ENCODE measurements around the gene CNPPD1.

The CNPPD1 gene

DNA sequence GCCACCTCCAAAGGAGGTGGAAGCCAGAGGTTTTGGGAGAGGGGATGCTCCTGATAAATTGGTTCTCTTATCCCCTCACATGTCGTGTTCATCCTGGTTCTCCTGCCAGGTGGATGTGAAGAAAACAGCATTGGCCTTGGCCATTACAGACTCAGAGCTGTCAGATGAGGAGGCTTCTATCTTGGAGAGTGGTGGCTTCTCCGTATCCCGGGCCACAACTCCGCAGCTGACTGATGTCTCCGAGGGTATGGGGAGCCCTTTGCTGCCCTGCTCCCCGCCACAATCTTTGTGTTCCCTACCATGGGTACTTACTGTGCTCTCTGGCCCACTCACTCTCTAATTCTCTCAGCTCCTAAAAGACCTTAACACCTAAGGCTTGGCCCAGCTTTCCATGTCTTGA, 4.8 kb upstream of the CNPPD1 start:
- in situ Hi-C loops (cut with MboI; ENCODE audit: low sequenced_read_pairs): no loop called here

GRCh38 chr2:219180961-219181360, 4.2 kb upstream of the CNPPD1 start:
- in situ Hi-C loops (cut with MboI; ENCODE audit: low sequenced_read_pairs): no loop called here

DNA sequence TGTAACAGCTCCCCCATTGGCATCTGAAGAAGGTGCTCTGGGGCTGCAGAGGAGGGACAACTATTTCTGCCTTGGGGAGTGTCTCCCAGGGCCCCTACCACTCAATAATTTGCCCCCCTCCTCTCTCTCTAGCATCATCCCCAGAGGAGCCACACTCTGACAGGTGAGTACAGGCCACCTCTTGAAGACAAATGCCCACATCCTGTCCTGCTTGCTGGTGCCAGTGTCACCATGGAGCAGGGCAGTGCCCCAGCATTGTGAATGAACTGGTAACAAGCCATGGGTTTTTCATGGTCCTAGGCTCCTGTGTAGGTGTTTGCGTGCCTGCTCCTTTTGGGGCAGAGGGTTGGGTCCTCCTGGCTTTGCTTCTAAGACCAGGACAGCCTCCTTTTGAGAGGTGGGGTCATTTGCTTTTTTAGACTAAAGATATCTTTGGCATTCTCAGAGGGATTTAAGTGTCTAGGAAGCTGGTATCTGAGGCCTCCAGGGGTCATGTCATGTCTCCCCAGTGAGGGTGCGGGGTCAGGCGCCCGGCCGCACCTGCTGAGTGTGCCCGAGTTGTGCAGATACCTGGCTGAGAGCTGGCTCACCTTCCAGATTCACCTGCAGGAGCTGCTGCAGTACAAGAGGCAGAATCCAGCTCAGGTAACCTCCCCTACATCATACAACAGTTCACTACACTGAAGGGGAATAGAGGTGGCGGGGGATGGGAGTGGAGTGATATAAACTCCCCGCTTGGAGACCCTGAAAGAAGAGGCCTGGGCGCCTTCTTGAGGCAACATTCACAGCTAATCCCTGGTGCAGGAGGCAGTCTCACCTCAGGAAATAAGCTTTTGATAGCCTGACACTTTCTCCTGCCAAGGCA, 3.1 kb upstream of the CNPPD1 start:
- in situ Hi-C loops (cut with MboI; ENCODE audit: low sequenced_read_pairs): no loop called here

GRCh38 chr2:219178377-219179175, 1.9 kb upstream of the CNPPD1 start:
- in situ Hi-C loops (cut with MboI; ENCODE audit: low sequenced_read_pairs): no loop called here

GRCh38 chr2:219177552-219178376, 1.0 kb upstream of the CNPPD1 start, which contains the start of gene RETREG2:
Gene RETREG2 (plus strand): TSS chr2:219178275. CDS start chr2:219178353, 78 bp downstream.
- in situ Hi-C loops (cut with MboI; ENCODE audit: low sequenced_read_pairs): no loop called here

GRCh38 chr2:219175928-219176817, 552 bp downstream of the CNPPD1 start:
- in situ Hi-C loops (cut with MboI; ENCODE audit: low sequenced_read_pairs): no loop called here

DNA sequence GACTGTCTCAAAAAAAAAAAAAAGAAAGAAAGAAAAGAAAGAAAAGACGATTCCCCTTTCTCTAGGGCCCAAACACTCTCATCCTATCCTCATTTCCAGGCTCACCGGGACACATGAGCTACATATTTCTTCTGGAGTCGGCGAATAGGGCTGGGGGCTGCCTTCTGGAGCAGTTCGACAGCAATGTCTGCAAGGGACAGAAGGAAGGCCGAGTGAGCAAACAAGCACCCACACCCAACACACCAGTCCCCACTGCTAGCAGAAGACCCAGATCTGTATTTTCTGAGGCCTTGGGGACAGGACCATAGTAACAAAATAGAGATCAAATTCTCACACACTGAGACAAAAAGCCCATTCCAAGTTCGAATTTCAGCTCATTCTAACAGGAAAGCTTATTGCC, 1.2 kb downstream of the CNPPD1 start:
- in situ Hi-C loops (cut with MboI; ENCODE audit: low sequenced_read_pairs): no loop called here

GRCh38 chr2:219174801-219175200, 1.9 kb downstream of the CNPPD1 start:
- in situ Hi-C loops (cut with MboI; ENCODE audit: low sequenced_read_pairs): no loop called here

DNA sequence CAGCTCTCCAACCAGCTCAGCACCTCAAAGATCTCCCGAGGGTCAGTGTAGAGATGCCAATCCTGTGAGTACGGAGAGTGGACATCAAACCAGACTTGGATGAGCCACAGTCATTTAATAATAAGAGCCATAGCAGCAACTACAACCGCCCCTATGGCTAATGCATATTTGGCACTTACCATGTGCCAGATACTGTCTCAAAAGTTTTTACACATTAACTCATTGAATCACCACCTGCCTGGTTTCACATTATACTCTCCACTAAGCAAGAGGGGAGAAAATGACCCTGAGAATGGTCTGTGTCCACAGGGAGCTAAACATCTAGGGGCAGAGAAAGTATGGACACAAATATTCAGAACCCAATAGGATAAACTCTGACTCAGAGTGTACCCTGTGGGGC, 2.6 kb downstream of the CNPPD1 start:
- in situ Hi-C loops (cut with MboI; ENCODE audit: low sequenced_read_pairs): no loop called here

DNA sequence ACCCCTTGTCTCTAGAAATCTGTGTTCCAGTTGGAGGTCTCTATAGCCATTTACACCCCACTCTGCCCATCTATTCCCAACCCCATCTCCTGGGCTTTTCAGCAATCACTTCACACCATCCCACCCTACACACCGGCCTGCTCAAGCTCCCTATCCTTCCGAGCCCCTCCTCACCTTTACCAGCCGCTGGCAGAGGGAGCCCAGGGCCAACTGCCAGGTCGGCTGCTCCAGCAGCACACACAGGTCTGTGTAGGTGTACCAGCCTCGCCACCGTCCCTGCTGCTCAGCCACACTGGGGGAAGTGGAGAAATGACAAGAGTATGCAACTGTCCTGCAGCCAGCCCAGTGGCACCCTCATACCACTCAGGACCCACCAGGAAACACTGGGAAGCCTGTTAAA, 3.5 kb downstream of the CNPPD1 start:
- in situ Hi-C loops (cut with MboI; ENCODE audit: low sequenced_read_pairs): no loop called here

GRCh38 chr2:219172231-219173154, 4.2 kb downstream of the CNPPD1 start:
- in situ Hi-C loops (cut with MboI; ENCODE audit: low sequenced_read_pairs): no loop called here

DNA sequence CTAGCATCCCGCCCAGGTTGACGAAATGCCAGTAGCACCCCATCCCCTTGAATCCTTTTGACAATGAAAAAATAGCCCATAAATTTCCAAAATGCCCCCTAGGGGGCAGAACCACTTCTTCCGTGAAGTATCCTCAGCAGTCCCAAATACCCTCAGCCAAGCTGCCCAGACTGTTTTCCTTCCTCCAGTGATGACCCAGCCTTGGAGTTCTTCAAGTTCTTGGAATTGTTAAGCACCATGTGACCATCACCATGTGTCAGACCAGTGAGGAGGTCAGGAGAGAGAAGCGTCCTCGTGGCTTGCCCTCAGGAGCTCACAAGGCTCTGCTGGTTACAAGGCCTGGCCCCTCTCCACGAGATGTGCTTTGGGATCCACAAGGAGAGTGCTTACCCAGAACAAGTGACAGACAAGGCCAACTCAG, 5.5 kb downstream of the CNPPD1 start:
- in situ Hi-C loops (cut with MboI; ENCODE audit: low sequenced_read_pairs): no loop called here

- in situ Hi-C loops (cut with MboI; ENCODE audit: low sequenced_read_pairs): no loop called here
Measured at GRCh38 chr2:219169930-219170654, 6.6 kb downstream of the CNPPD1 start, which contains the start of gene SLC23A3. Gene SLC23A3 (minus strand): TSS chr2:219170029. CDS start chr2:219169984, 45 bp downstream.

DNA sequence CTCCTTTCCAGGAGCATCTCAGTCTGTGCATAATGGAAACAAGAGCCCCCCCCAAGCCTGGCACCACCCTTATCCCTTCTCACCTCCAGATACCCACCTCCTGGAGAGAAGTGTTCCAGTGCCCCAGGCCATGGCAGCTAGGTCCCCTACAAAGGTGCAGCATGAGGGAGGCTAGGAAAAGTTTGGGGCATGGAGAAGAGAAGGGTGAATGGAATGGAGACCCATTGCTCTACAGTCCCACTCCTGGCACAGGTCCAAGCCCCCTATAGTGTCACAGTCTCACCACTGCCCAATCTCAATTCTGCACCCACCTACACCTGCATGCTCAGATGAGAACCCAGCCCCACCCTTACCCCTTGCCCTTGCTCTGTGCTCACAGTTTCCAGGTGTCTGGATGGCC, 7.8 kb downstream of the CNPPD1 start:
- in situ Hi-C loops (cut with MboI; ENCODE audit: low sequenced_read_pairs): no loop called here

DNA sequence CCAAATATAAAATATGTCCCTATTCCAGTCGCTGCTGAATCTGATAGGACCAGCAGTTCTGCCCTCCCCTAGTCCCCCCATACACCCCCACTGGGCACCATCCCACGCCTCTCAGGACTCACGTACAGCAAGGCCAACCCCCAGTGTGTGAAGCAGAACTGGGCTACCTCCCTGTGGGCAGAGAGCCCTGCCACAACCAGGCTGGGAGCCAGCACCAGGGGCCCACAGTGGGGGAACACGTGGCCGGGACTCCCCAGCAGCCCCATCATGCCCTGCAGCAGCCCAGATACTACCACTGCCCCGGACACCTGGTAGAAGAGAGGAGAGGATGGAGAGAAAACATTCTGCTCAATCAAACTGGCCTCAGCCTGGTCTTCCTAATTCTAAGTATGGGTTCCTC, 8.2 kb downstream of the CNPPD1 start:
- in situ Hi-C loops (cut with MboI; ENCODE audit: low sequenced_read_pairs): no loop called here

DNA sequence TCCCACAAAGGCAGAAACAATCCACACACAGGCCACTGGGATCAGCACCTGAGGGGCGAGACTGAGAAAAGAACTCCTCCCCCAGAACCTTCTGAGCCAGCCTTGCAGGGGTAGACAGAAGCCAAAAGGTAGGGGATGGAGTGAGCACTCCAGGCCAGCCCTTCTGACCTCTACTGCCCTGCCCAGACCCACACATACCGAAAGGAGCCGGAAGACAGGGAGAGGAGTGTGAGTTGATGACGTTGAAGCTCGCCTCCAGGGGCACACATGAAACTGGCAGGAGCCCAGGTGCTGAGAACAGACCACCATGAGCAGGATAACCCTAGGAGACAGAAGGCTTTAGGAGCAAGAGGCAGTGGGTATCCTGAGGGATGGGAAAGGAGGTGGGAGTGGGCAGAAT, 8.7 kb downstream of the CNPPD1 start:
- in situ Hi-C loops (cut with MboI; ENCODE audit: low sequenced_read_pairs): no loop called here

- in situ Hi-C loops (cut with MboI; ENCODE audit: low sequenced_read_pairs): no loop called here
Measured at GRCh38 chr2:219165058-219165911, 11.4 kb downstream of the CNPPD1 start.

Measured in HL-60/S4 treated with phorbol 12-myristate 13-acetate at 8.2 ng/mL for 4 days and 3 days (cell line).